GM19395 (cell line): ENCODE measurements around the gene LMAN2.

Source experiments
- ATAC-seq: cut with Tn5 transposase; IDR thresholded peaks from one replicate; pipeline ENCODE4 v1.9.1; 2021; ENCODE audit warnings: mild to moderate bottlenecking, moderate library complexity; ENCODE audit not compliant: unreplicated experiment

LMAN2 gene

GRCh38 chr5:177330991-177331842, 20.3 kb downstream of the LMAN2 start:
- no peak for ATAC-seq

GRCh38 chr5:177329883-177330282, 21.6 kb downstream of the LMAN2 start:
- no peak for ATAC-seq

DNA sequence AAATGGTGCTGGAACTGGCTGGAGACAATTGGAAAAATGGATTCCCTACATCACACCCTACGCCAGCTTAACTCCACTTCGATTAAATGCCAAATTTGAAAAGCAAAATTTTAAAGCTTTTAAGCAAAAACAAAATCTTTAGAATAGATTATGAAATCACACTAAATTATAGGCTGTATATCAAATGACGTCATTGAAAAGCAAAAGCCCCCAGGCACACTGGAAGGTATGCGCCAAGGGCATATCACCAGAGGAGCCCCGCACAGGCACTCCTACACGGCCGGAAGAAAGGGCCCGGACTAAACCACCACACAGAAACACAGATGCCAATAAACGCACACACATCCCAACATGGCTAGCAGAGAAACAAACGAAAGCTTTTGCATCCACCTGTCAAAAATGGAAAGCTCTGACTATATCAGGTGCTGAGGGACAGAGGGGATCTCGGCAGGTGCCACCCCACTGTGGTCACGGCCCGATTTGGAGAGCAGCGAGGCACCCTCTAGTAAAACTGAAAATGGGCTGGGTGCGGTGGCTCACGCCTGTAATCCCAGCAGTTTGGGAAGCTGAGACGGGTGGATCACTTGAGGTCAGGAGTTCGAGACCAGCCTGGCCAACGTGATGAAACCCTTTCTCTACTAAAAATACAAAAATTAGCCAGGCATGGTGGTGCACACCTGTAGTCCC, 22.8 kb downstream of the LMAN2 start:
- ATAC-seq: no peak

- no peak for ATAC-seq
Measured at GRCh38 chr5:177327539-177328522, 23.6 kb downstream of the LMAN2 start.

DNA sequence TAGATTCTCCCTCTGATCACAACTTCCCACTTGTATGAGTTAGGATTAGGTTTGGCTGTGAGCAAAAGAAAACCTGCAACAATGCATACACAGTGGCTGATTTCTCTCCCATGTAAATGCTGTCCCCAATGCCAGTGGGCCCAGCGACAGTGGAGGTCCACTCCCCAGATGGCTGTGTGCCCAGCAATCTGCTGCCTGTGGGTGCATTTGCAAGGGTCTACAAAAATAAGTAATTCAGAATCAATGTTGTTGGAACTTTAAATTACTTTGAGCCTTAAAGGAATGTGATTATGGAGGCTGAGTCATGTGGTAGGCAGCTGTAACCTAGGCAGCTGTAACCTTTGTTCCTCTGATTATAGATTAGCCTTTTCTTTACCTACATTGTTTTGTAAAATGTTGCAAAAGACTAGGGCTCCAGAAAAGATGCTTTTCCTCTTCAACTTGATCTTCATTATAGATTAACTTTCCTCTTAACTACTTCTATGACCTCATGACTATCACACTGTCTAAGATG, 25.5 kb downstream of the LMAN2 start:
- ATAC-seq: no peak

DNA sequence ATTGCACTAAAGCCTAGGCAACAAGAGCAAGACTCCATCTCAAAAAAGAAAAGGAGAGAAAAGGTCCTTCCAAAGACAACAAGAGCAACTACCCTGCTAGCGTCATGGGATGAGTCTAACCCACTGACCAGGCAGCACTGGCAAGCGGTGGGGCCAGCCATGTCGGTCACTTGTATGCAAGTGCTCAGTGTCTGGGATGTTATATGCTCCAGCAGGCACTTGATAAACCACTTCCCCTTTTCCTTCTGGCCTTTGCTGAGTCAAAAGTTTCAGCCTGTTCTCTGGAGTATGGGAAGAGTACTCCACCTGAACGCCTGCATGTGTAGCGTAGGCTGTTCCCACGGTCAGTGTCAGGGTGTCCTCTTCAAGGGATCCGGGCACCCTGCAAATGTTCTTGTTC, 30.6 kb downstream of the LMAN2 start:
- ATAC-seq: no peak

- no peak for ATAC-seq
Measured at GRCh38 chr5:177319913-177320588, 31.4 kb downstream of the LMAN2 start.

DNA sequence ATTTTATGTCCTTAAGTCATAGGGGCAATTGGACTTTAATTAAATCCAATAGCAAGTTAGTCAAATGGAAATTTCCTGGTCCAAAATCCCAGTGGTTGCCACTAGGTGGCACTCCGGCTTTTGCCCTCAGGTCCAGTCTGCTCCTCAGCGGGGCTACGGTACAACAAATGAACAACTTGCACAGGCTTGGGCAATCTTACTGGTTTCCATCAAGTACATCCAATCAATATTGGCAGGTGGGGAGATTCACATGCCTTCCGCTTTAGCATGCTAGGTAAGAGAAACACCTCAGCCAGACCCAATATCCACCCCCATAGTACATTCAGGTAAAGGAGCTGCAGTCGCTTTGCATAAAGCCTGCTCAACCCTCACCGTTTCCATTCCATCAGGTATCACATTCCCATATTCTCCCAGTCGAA, 33.5 kb downstream of the LMAN2 start:
- ATAC-seq: no peak

DNA sequence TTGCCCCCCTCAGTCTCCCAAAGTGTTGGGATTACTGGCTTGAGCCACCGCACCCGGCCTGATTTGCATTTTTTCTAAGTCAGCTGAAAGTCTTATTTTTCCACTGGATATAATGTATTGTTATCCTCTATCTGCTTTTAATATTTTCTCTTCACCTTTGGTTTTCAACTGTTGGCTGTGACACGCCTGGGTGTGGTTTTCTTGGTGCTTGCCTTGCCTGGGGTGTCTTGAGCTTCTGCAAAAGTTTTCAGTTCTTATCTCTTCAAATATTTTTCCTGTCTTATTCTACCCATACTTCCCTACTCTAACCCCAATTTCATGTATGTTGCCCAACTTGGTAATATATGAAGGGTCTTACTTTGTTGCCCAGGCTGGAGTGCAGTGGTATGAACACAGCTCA, 35.5 kb downstream of the LMAN2 start:
- no peak for ATAC-seq

DNA sequence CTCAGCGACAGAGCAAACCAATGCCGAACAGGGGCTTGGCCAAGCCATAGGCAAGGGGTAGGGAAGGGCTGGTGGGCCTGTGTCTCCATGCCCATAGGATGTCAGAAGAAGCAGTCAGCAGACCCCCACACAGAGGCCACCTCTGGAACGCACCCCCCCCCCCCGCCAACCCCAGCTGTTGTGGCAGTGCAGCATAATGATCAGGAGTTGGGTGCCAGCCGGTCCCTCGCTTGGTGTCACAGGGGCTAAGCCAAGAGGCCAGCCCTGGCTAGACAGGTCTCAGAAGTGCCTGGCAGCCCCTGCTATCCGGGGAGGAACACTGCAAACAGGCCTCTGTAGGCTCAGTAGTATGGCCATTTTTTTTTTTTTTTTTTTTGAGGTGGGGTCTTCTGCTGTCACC, 36.1 kb downstream of the LMAN2 start:
- no peak for ATAC-seq

GRCh38 chr5:177314376-177315342, 36.8 kb downstream of the LMAN2 start:
- ATAC-seq: no peak

- no peak for ATAC-seq
Measured at GRCh38 chr5:177313561-177314259, 37.8 kb downstream of the LMAN2 start.

- peak; percentile 33 for ATAC-seq
Measured at GRCh38 chr5:177312649-177313181, 38.8 kb downstream of the LMAN2 start.

DNA sequence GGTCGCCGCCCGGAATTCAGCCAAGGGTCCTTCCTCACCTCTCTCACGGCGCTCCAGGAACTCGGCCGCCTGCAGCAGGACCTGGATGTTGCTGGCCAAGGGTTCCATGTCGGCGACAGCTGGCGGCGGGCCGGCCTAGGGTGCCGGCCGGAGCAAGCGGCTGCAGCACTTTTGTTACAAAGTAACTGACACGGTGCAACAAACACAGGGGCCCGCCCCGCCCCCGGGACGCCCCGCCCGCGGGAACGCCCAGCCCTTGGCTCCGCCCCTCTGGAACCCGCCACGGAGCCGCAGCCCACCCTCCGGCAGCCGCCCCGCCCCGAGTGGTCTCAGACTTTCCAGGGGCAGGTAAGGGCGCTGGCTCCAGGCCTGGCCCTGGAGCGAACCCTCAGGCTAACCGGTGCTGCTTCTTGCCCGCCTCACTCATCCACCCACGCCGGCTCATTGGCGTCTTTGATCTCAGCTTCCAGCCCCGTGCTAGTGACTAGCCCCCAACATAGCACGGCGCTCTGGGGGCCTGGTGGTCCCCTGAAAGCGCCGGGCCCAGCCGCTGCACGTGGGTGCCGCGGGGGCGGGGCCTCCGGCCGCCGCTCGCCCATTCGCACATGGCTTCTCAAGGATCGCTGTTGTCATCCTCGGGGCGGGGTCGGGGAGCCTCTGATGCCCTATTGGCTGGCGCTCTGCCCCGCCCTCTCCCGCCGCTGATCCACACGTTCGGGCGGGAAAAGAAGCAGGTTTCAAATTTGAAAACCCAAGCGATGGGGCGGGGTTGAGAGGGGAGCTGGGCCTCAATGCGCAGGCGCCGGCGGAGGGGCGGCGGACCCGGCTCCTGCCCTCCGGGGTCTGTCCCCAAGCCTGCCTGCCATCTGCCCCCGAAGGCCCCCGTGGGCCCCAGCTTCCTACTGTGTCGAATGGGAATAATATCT, 39.5 kb downstream of the LMAN2 start, which contains the start of gene MXD3:
MXD3 (minus strand) TSS at position 176 of the 926 bp plus-strand sequence; CDS start at position 108, 68 bp downstream.
- peak; percentile 78 for ATAC-seq

- peak; percentile 1 for ATAC-seq
Measured at GRCh38 chr5:177311392-177311722, 40.1 kb downstream of the LMAN2 start.

DNA sequence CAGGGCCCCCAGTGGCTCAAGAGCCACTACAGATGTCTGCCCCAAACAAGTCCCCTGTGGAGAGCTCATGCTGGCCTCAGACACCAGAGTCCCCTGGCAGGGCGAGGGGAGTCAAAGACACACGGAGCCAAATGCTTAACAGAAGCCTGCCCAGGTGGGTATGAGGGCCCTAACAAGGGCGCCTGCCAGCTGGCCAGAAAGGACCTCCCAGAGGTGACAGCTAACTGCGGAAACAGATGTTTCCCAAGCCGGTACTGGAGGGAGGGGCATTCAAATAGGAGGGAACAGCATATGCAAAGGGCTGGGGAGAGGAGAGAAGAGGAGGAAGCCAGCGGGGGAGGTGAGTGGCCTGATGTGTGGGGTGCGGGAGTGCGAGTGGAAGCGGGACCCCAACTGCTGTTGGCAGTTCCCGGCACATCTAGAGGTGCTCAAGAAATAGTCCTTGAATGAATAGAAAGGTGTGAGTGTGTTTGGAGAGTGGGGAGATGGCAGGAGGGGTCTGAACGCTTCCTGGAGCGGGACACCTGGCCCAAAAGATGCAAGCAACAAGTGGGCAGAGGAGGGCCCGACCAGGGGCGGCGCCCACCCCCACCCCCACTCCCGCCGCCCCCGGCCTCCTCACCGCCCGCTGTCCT, 40.6 kb downstream of the LMAN2 start:
- no peak for ATAC-seq

DNA sequence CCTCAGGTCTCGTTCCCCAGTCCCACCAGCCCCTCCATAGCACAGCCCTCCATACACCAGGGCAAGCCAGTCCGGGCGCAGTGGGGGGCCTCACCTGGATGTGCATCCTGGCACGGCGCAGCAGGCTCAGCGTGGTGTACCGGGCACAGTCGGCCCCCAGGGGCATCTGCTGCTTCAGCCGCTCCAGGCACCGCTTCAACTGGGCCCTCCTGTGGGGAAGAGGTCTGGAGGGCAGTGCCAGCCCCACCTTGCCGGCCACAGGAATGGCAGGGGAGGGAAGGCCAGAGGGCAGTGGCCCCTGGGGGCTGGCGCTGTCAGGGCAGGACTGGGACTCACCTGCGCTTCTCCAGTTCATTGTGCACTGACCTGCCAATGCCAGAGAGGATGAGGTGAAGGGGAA, 41.1 kb downstream of the LMAN2 start:
- ATAC-seq: no peak
